GM12878 (cell line): ENCODE data around the gene RAB32. TPM values are rescaled to one million over a fixed set of nuclear protein-coding genes. Genes with fewer than 3 reads are reported as not detected.
A peak's percentile ranks its signal among the peaks of the same experiment; 100 is the strongest.

Experiments
- ATAC-seq: fragments of 200-7000 bp; cut with Tn5 transposase; 3 replicates; pipeline ENCODE4 v1.9.1; 2020; ENCODE audit warnings: mild to moderate bottlenecking, moderate library complexity
- BruUV-seq: library from RNA; stranded (reverse); fragments of 400-500 nt; replicated peaks from 2 replicates; lab custom pipeline; 2021; lab: Mats Ljungman, UMichigan
- CTCF ChIA-PET: fragments of 300-600 bp; sonication (Branson Sonifier 250); formaldehyde crosslinking; extraction: SDS; loops from one replicate; lab custom pipeline; 2021; ENCODE audit warnings: inconsistent platforms; lab: Yijun Ruan, JAX
- POLR2A ChIA-PET: fragments of 350-600 bp; formaldehyde crosslinking; extraction: SDS; loops from one replicate; lab custom pipeline; 2021; ENCODE audit warnings: inconsistent platforms; lab: Charles Lee
- RAD21 ChIA-PET: fragments of 300-600 bp; sonication (Branson Sonifier 250); formaldehyde crosslinking; loops from one replicate; lab custom pipeline; 2023; ENCODE audit warnings: antibody characterized with exemption; ENCODE audit not compliant: unreplicated experiment; lab: Charles Lee
- SMC1A ChIA-PET: fragments of 300-600 bp; sonication (Branson Sonifier 250); formaldehyde crosslinking; loops from one replicate; lab custom pipeline; 2023; ENCODE audit not compliant: unreplicated experiment, uncharacterized antibody; lab: Charles Lee
- DNase-seq: peaks from one replicate; pipeline ENCODE4 v3.0.0-alpha.2; 2011; ENCODE audit warnings: low read depth, low spot score
- FAIRE-seq: peaks from 3 replicates; lab custom pipeline; 2011; peaks lifted over from hg19 to GRCh38; lab: Jason Lieb, UNC
- H2AFZ ChIP-seq: 2 replicates; pipeline ENCODE4 v1.6.0; 2011; ENCODE audit warnings: low read depth, low read length, control low read depth; ENCODE audit not compliant: control insufficient read depth
- H3K27ac ChIP-seq: 2 replicates; pipeline ENCODE4 v1.5.1; 2011; ENCODE audit warnings: control low read depth; ENCODE audit not compliant: control insufficient read depth, insufficient read depth
- H3K27me3 ChIP-seq, 2 experiments: replicated peaks in 1 of 2; 2 replicates each; pipeline versions ENCODE4 v1.6.0 to v1.6.1; 2011; ENCODE audit warnings: low read length in 1 of 2; ENCODE audit not compliant: control insufficient read depth in 2 of 2, insufficient read depth in 2 of 2
- H3K36me3 ChIP-seq, 2 experiments: 2 replicates each; pipeline ENCODE4 v1.5.1; 2011; ENCODE audit warnings: low read length in 1 of 2; ENCODE audit not compliant: control insufficient read depth in 2 of 2, insufficient read depth in 2 of 2
- H3K4me1 ChIP-seq: 2 replicates; pipeline ENCODE4 v1.6.1; 2011; ENCODE audit warnings: mild to moderate bottlenecking, low read length, moderate library complexity, mixed read lengths; ENCODE audit not compliant: control insufficient read depth, insufficient read depth
- H3K4me2 ChIP-seq: 2 replicates; pipeline ENCODE4 v1.6.0; 2011; ENCODE audit warnings: control low read depth; ENCODE audit not compliant: control insufficient read depth, insufficient read depth
- H3K4me3 ChIP-seq: fragments of 200-600 bp; sonication (generic); 2 replicates; pipeline ENCODE4 v1.5.1; 2016
- H3K79me2 ChIP-seq: 2 replicates; pipeline ENCODE4 v1.6.0; 2011; ENCODE audit warnings: low read length; ENCODE audit not compliant: control insufficient read depth, insufficient read depth
- H3K9ac ChIP-seq: 2 replicates; pipeline ENCODE4 v1.8.0; 2011; ENCODE audit warnings: low read length, control low read depth, mixed read lengths; ENCODE audit not compliant: control insufficient read depth, insufficient read depth
- H3K9me3 ChIP-seq: replicated peaks from 3 replicates; pipeline ENCODE4 v1.5.1; 2011; ENCODE audit warnings: mild to moderate bottlenecking, low read length; ENCODE audit not compliant: control insufficient read depth, insufficient read depth
- H4K20me1 ChIP-seq: 2 replicates; pipeline ENCODE4 v1.6.0; 2011; ENCODE audit not compliant: control insufficient read depth, insufficient read depth
- BMI1 ChIP-seq: fragments of 450-650 bp; IDR thresholded peaks from 2 replicates; pipeline ENCODE4 v1.6.1; 2016; ENCODE audit warnings: mild to moderate bottlenecking, moderate library complexity, borderline replicate concordance
- CBX3 ChIP-seq: fragments of 200-600 bp; sonication (generic); IDR thresholded peaks from 2 replicates; pipeline ENCODE4 v1.6.1; 2016; ENCODE audit warnings: low read depth, borderline replicate concordance
- E2F4 ChIP-seq: IDR thresholded peaks from 2 replicates; pipeline ENCODE4 v1.6.1; 2012; ENCODE audit warnings: low read depth, low read length, improper control_type of control experiment
- POLR2AphosphoS2 ChIP-seq: IDR thresholded peaks from 2 replicates; pipeline ENCODE4 v1.6.1; 2011; ENCODE audit warnings: low read depth, mild to moderate bottlenecking, low read length, improper control_type of control experiment, moderate library complexity
- TARDBP ChIP-seq: IDR thresholded peaks from 2 replicates; pipeline ENCODE4 v1.6.1; 2016; ENCODE audit warnings: borderline replicate concordance
- WGBS: methylation state at CpG from one replicate; pipeline ENCODE4 v1.1.6; 2016; ENCODE audit warnings: low lambda C conversion rate; ENCODE audit not compliant: insufficient replicate concordance, insufficient coverage; ENCODE audit errors: missing lambda C conversion rate; 5-methylcytosine and 5-hydroxymethylcytosine counted together
- in situ Hi-C: fragments of 300-500 bp; cut with MboI; formaldehyde crosslinking; loops from 9 replicates; pipeline ENCODE4 v1.14.3; 2018; ENCODE audit warnings: mixed read lengths
- intact Hi-C: fragments of 100-400 bp; cut with micrococcal nuclease; formaldehyde crosslinking; loops from one replicate; pipeline ENCODE4 v1.14.2; 2022; ENCODE audit not compliant: unreplicated experiment
- polyA plus RNA-seq, 11 experiments: library from polyadenylated mRNA; depleted of rRNA in 4 of 11; unstranded in 6 of 11; stranded (reverse) in 5 of 11; fragments of >200 nt; fragmentation: Nextera tagmentation in 4 of 11; fragmentation: Illumina TruSeq in 1 of 11; extraction: Ambion mirVana in 4 of 11; extraction: Trizol in 1 of 11; gene quantifications; 1 replicate in 1 of 11; 2 replicates in 10 of 11; pipeline versions ENCODE4 v1.2.1 to v1.2.3, GENCODE V29; 2011 to 2016; ENCODE audit warnings: inconsistent platforms in 2 of 11, missing spikeins in 2 of 11, low read depth in 1 of 11
- total RNA-seq, 4 experiments: library from RNA; depleted of rRNA in 3 of 4; stranded (reverse); fragments of >200 nt in 3 of 4; fragmentation: Illumina TruSeq in 1 of 4; extraction: Trizol in 1 of 4; gene quantifications; 2 replicates each; pipeline versions ENCODE4 v1.2.1 to v1.2.3, GENCODE V29; 2013 to 2021
- TF ChIP-seq, protein P1 (sequence below): fragments of 450-650 bp; IDR thresholded peaks from 2 replicates; pipeline ENCODE4 v1.6.1; 2017; ENCODE audit warnings: mild to moderate bottlenecking, moderate library complexity
- TF ChIP-seq, protein P2 (sequence below): fragments of 450-650 bp; IDR thresholded peaks from 2 replicates; pipeline ENCODE4 v1.6.1; 2016; ENCODE audit warnings: mild to moderate bottlenecking

The RAB32 gene
- total and polyA plus RNA-seq, 10 of the 15 experiments (the other 5 are each of a cell fraction or from before 2014, with no cell fraction given): 0.50 TPM; not detected in 9

DNA sequence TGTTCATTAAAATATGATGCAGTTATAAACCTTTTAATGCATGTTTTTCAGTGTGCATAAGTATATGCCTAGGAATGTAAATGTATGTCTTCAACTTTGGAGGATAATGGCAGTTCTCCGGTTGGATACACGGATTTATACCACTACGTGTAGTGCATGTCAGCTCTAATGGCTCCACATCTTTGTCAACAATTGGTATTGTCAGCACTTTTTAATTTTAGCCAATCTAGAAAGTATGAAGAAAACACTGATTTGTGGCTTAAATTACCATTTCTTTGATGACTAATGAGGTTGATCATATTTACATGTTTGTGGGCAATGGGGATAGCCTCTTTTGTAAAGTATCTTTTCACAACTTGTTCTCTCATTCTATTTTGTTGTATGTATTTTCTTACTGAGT is 10.9 kb upstream of the RAB32 start:
- TF ChIP-seq E2F4: no peak
- TF ChIP-seq BMI1: no peak
- no peak for TF ChIP-seq TARDBP
- no peak for TF ChIP-seq POLR2AphosphoS2
- no peak for TF ChIP-seq CBX3
- Histone ChIP-seq H2AFZ (no peak overlapping the region), H3K36me3 (no peaks in the 10 kb centered on the region), H3K9ac (no peak overlapping the region), H3K27ac (no peak overlapping the region), H3K79me2 (no peaks in the 10 kb centered on the region), H4K20me1 (no peaks in the 10 kb centered on the region), H3K4me3 (no peak overlapping the region), H3K27me3 (no peaks in the 10 kb centered on the region), H3K9me3 (no peaks in the 10 kb centered on the region), H3K4me1 (no peaks in the 10 kb centered on the region), H3K4me2 (no peak overlapping the region)
- SMC1A ChIA-PET: no interaction called here
- RAD21 ChIA-PET: no interaction called here
- DNase-seq (no peak), ATAC-seq (no peak), FAIRE-seq (no peak)
- in situ Hi-C loops (no loop called here), intact Hi-C loops (no loop called here)
- POLR2A ChIA-PET: no interaction called here
- 34% methylated on average over 3 of the region's 3 CpGs for WGBS
- CTCF ChIA-PET: interaction anchor here (0.6 kb wide), 1 partner anchor 31 kb away, joined by 3 read pairs; no protein-coding TSS in a partner anchor
- BruUV-seq: no TSS peak

GRCh38 chr6:146542881-146543210 is 787 bp upstream of the RAB32 start:
- BruUV-seq: no TSS peak
- intact Hi-C loops: no loop called here
- Histone ChIP-seq H3K9me3 (no peaks in the 10 kb centered on the region), H3K79me2 (no peaks in the 10 kb centered on the region), H3K4me3 (no peak overlapping the region; the same call in 1 of the 2 replicates), H4K20me1 (no peaks in the 10 kb centered on the region), H3K36me3 (no peaks in the 10 kb centered on the region), H3K27ac (no peak overlapping the region), H3K4me2 (peak overlapping the region; percentile 60; the same call in 1 of the 2 replicates), H2AFZ (peak overlapping the region; percentile 34; the same call in 1 of the 2 replicates), H3K9ac (no peak overlapping the region), H3K27me3 (no peaks in the 10 kb centered on the region; a peak in 3 of 4 replicates), H3K4me1 (no peaks in the 10 kb centered on the region)
- in situ Hi-C loops: no loop called here
- FAIRE-seq (no peak), ATAC-seq (no peak), DNase-seq (no peak)
- 68% methylated on average over 8 of the region's 9 CpGs for WGBS
- POLR2A ChIA-PET: no interaction called here
- SMC1A ChIA-PET: no interaction called here
- CTCF ChIA-PET: no interaction called here
- TF ChIP-seq, protein P1, sequence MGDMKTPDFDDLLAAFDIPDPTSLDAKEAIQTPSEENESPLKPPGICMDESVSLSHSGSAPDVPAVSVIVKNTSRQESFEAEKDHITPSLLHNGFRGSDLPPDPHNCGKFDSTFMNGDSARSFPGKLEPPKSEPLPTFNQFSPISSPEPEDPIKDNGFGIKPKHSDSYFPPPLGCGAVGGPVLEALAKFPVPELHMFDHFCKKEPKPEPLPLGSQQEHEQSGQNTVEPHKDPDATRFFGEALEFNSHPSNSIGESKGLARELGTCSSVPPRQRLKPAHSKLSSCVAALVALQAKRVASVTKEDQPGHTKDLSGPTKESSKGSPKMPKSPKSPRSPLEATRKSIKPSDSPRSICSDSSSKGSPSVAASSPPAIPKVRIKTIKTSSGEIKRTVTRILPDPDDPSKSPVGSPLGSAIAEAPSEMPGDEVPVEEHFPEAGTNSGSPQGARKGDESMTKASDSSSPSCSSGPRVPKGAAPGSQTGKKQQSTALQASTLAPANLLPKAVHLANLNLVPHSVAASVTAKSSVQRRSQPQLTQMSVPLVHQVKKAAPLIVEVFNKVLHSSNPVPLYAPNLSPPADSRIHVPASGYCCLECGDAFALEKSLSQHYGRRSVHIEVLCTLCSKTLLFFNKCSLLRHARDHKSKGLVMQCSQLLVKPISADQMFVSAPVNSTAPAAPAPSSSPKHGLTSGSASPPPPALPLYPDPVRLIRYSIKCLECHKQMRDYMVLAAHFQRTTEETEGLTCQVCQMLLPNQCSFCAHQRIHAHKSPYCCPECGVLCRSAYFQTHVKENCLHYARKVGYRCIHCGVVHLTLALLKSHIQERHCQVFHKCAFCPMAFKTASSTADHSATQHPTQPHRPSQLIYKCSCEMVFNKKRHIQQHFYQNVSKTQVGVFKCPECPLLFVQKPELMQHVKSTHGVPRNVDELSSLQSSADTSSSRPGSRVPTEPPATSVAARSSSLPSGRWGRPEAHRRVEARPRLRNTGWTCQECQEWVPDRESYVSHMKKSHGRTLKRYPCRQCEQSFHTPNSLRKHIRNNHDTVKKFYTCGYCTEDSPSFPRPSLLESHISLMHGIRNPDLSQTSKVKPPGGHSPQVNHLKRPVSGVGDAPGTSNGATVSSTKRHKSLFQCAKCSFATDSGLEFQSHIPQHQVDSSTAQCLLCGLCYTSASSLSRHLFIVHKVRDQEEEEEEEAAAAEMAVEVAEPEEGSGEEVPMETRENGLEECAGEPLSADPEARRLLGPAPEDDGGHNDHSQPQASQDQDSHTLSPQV: no peak
- TF ChIP-seq, protein P2, sequence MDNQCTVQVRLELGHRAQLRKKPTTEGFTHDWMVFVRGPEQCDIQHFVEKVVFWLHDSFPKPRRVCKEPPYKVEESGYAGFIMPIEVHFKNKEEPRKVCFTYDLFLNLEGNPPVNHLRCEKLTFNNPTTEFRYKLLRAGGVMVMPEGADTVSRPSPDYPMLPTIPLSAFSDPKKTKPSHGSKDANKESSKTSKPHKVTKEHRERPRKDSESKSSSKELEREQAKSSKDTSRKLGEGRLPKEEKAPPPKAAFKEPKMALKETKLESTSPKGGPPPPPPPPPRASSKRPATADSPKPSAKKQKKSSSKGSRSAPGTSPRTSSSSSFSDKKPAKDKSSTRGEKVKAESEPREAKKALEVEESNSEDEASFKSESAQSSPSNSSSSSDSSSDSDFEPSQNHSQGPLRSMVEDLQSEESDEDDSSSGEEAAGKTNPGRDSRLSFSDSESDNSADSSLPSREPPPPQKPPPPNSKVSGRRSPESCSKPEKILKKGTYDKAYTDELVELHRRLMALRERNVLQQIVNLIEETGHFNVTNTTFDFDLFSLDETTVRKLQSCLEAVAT: peak; percentile 51; the same call in 1 of the 2 replicates
- RAD21 ChIA-PET: no interaction called here
